CD4-positive, alpha-beta T cell (primary cell): Measurements from ENCODE around the gene CDK17. TPM values are rescaled to one million over a fixed set of nuclear protein-coding genes. Genes with fewer than 3 reads are reported as not detected.

Experiments used
- ATAC-seq: fragments of 200-7000 bp; cut with Tn5 transposase; one replicate; pipeline ENCODE4 v1.10.0; 2022; ENCODE audit warnings: mild to moderate bottlenecking; ENCODE audit not compliant: poor library complexity
- CTCF ChIA-PET: fragments of 350-600 bp; sonication (Branson Sonifier 250); formaldehyde crosslinking; loops from one replicate; lab custom pipeline; 2021; ENCODE audit warnings: antibody characterized with exemption, inconsistent platforms; lab: Charles Lee
- POLR2A ChIA-PET: fragments of 350-600 bp; sonication (Branson Sonifier 250); formaldehyde crosslinking; loops from one replicate; lab custom pipeline; 2021; ENCODE audit warnings: antibody characterized with exemption, inconsistent platforms; lab: Charles Lee
- DNase-seq, 14 experiments: peaks; one replicate each; pipeline ENCODE4 v3.0.0-alpha.2; 2013 to 2020; ENCODE audit warnings: mixed read lengths in 2 of 14
- H3K27ac ChIP-seq, 2 donors: one replicate each; pipeline versions ENCODE4 v1.5.1 to v1.7.0; 2013; ENCODE audit warnings: low read length in 2 of 2, low read depth in 1 of 2, mild to moderate bottlenecking in 1 of 2
- H3K27me3 ChIP-seq, 2 experiments: 1 replicate in 1 of 2; 2 replicates in 1 of 2; pipeline versions ENCODE4 v1.6.1 to v1.7.0; 2013; ENCODE audit warnings: low read length in 2 of 2, control low read depth in 1 of 2, mild to moderate bottlenecking in 1 of 2, moderate library complexity in 1 of 2; ENCODE audit not compliant: insufficient read depth in 2 of 2, control insufficient read depth in 1 of 2
- H3K36me3 ChIP-seq: one replicate; pipeline ENCODE4 v1.6.1; 2013; ENCODE audit warnings: low read length, control low read depth; ENCODE audit not compliant: insufficient read depth
- H3K4me1 ChIP-seq: one replicate; pipeline ENCODE4 v1.6.1; 2013; ENCODE audit warnings: low read length, control low read depth; ENCODE audit not compliant: insufficient read depth
- H3K4me3 ChIP-seq: one replicate; pipeline ENCODE4 v1.5.1; 2013; ENCODE audit warnings: mild to moderate bottlenecking, low read length, moderate library complexity
- H3K9me3 ChIP-seq, 2 experiments: 1 replicate in 1 of 2; 2 replicates in 1 of 2; pipeline versions ENCODE4 v1.6.1 to v1.7.0; 2013; ENCODE audit warnings: low read length in 2 of 2, mild to moderate bottlenecking in 2 of 2, control low read depth in 1 of 2, moderate library complexity in 1 of 2; ENCODE audit not compliant: control insufficient read depth in 1 of 2, insufficient read depth in 1 of 2
- H3K27ac Mint-ChIP-seq: one replicate; pipeline ENCODE4 v1.8.0; 2020; ENCODE audit warnings: mixed read lengths
- H3K27me3 Mint-ChIP-seq: one replicate; pipeline ENCODE4 v1.8.0; 2021; ENCODE audit warnings: mixed read lengths
- H3K36me3 Mint-ChIP-seq: one replicate; pipeline ENCODE4 v1.8.0; 2021; ENCODE audit warnings: low read depth, mixed read lengths
- H3K4me1 Mint-ChIP-seq: one replicate; pipeline ENCODE4 v1.8.0; 2021; ENCODE audit warnings: low read depth, mixed read lengths
- H3K4me3 Mint-ChIP-seq: one replicate; pipeline ENCODE4 v1.8.0; 2020; ENCODE audit warnings: mild to moderate bottlenecking, mixed read lengths
- H3K9me3 Mint-ChIP-seq: one replicate; pipeline ENCODE4 v1.8.0; 2020; ENCODE audit warnings: mixed read lengths
- intact Hi-C, 2 experiments: fragments of 100-400 bp; cut with DNase I in 1 of 2; cut with micrococcal nuclease in 1 of 2; formaldehyde crosslinking; loops; one replicate each; pipeline versions ENCODE4 v1.15.1 to v1.9.0; 2023 to 2025; cut with DNase I, micrococcal nuclease
- total RNA-seq, 174 experiments: library from RNA in 2 of 174; stranded (reverse) in 2 of 174; gene quantifications; one replicate each; pipeline ENCODE4 v1.2.3 and lab custom pipeline; 2021 to 2026
- TF ChIP-seq, protein P1 (sequence below): fragments of 200-600 bp; IDR thresholded peaks from one replicate; pipeline ENCODE4 v1.8.0; 2022; ENCODE audit warnings: antibody characterized with exemption, mild to moderate bottlenecking

CDK17 gene
- total RNA-seq, 2 experiments from 2014 or later, result 112 to 113 TPM

DNA sequence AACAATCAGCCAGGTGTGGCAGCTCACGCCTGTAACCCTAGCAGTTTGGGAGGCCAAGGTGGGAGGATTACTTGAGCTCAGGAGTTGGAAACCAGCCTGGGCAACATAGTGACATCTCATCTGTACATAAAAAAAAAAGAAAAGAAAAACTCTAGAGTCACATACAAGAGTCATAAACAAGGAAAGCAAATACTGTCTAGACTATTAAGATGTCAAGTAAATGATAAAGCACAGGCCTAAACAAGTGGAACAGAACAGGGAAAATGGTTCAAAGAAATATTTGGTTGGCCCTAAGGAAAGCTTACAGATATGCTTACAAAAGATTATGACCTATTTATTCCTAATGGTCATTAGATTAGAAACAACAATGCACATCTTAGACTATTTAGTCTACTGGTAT is 12.3 kb downstream of the CDK17 start:
- CTCF ChIA-PET, result interaction anchor here (1.1 to 1.3 kb wide), 2 partner anchors 11 to 13 kb away, joined by 3 to 4 read pairs; partner anchors contain the start of gene CDK17
- peaks cover 54% of the 10 kb centered on the region for H3K4me1 ChIP-seq
- H3K4me1 Mint-ChIP-seq, result peaks cover 80% of the 10 kb centered on the region

GRCh38 chr12:96386794-96387193 is 13.4 kb downstream of the CDK17 start:
- Histone ChIP-seq H3K36me3 (peaks cover 5% of the 10 kb centered on the region), H3K4me3 (no peak overlapping the region), H3K9me3 (no peaks in the 10 kb centered on the region), H3K27ac (no peak overlapping the region), H3K4me1 (peaks cover 52% of the 10 kb centered on the region), H3K27me3 (no peaks in the 10 kb centered on the region)
- ATAC-seq (no peak), DNase-seq (no peak)
- ChIA-PET CTCF (no interaction called here), POLR2A (interaction anchor here (6.4 kb wide), 1 partner anchor 13 kb away, joined by 75 read pairs; the partner anchor contains the start of gene CDK17)
- peak overlapping the region; percentile 4 for H3K4me3 Mint-ChIP-seq
- intact Hi-C loops, result no loop called here
- H3K4me1 Mint-ChIP-seq, result peaks cover 81% of the 10 kb centered on the region
- H3K27me3 Mint-ChIP-seq, result no peaks in the 10 kb centered on the region
- peaks cover 53% of the 10 kb centered on the region for H3K36me3 Mint-ChIP-seq
- H3K9me3 Mint-ChIP-seq, result peaks cover 5% of the 10 kb centered on the region
- TF ChIP-seq, protein P1, sequence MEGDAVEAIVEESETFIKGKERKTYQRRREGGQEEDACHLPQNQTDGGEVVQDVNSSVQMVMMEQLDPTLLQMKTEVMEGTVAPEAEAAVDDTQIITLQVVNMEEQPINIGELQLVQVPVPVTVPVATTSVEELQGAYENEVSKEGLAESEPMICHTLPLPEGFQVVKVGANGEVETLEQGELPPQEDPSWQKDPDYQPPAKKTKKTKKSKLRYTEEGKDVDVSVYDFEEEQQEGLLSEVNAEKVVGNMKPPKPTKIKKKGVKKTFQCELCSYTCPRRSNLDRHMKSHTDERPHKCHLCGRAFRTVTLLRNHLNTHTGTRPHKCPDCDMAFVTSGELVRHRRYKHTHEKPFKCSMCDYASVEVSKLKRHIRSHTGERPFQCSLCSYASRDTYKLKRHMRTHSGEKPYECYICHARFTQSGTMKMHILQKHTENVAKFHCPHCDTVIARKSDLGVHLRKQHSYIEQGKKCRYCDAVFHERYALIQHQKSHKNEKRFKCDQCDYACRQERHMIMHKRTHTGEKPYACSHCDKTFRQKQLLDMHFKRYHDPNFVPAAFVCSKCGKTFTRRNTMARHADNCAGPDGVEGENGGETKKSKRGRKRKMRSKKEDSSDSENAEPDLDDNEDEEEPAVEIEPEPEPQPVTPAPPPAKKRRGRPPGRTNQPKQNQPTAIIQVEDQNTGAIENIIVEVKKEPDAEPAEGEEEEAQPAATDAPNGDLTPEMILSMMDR, result no peak
- peak overlapping the region; percentile 54 for H3K27ac Mint-ChIP-seq

More for the DNA sequence above, 12.3 kb downstream of the CDK17 start:
- H3K27me3 ChIP-seq, result no peaks in the 10 kb centered on the region
- peaks cover 5% of the 10 kb centered on the region for H3K36me3 ChIP-seq
- no peak overlapping the region for H3K4me3 ChIP-seq
- H3K9me3 ChIP-seq, result no peaks in the 10 kb centered on the region
- DNase-seq, result no peak
- POLR2A ChIA-PET, result interaction anchor here (0.6 to 6.4 kb wide), 4 partner anchors 9 to 129 kb away, joined by 3 to 75 read pairs (median 4); partner anchors contain the start of gene CDK17
- Mint-ChIP-seq H3K36me3 (peaks cover 48% of the 10 kb centered on the region), H3K27ac (peak overlapping the region; percentile 38), H3K27me3 (no peaks in the 10 kb centered on the region), H3K9me3 (peaks cover 3% of the 10 kb centered on the region), H3K4me3 (peak overlapping the region; percentile 38)
- no peak overlapping the region for H3K27ac ChIP-seq
- ATAC-seq, result no peak
- intact Hi-C loops, result no loop called here
- TF ChIP-seq, protein P1, result no peak

GRCh38 chr12:96383991-96384390 is 16.2 kb downstream of the CDK17 start:
- intact Hi-C loops, result loop anchor here in 1 of 2 experiments (5.0 kb wide), 1 partner anchor 42 kb away; no protein-coding TSS in a partner anchor
- Histone ChIP-seq H3K4me1 (peaks cover 43% of the 10 kb centered on the region), H3K4me3 (no peak overlapping the region), H3K27ac (no peak overlapping the region), H3K9me3 (no peaks in the 10 kb centered on the region), H3K27me3 (no peaks in the 10 kb centered on the region), H3K36me3 (peaks cover 5% of the 10 kb centered on the region)
- H3K9me3 Mint-ChIP-seq, result peaks cover 5% of the 10 kb centered on the region
- POLR2A ChIA-PET, result interaction anchor here (1.4 kb wide), 1 partner anchor 16 kb away, joined by 11 read pairs; the partner anchor contains the start of gene CDK17
- ATAC-seq (no peak), DNase-seq (no peak)
- peaks cover 45% of the 10 kb centered on the region for H3K36me3 Mint-ChIP-seq
- H3K4me3 Mint-ChIP-seq, result peak overlapping the region; percentile 65
- peak overlapping the region; percentile 40 for H3K27ac Mint-ChIP-seq
- TF ChIP-seq, protein P1, result no peak
- CTCF ChIA-PET, result no interaction called here
- H3K4me1 Mint-ChIP-seq, result peaks cover 77% of the 10 kb centered on the region
- no peaks in the 10 kb centered on the region for H3K27me3 Mint-ChIP-seq
